ENCODE measurements around the gene MSGN1. TPM values are rescaled to one million over a fixed set of nuclear protein-coding genes. Genes with fewer than 3 reads are reported as not detected.
"Not testable (repeated sequence)": the region's sequence is repeated elsewhere in the genome, so short reads cannot be mapped to it uniquely, and the experiment has no call there.

Gene MSGN1
- total RNA-seq, 1 donor from 2014 or later, result 0.42 TPM

DNA sequence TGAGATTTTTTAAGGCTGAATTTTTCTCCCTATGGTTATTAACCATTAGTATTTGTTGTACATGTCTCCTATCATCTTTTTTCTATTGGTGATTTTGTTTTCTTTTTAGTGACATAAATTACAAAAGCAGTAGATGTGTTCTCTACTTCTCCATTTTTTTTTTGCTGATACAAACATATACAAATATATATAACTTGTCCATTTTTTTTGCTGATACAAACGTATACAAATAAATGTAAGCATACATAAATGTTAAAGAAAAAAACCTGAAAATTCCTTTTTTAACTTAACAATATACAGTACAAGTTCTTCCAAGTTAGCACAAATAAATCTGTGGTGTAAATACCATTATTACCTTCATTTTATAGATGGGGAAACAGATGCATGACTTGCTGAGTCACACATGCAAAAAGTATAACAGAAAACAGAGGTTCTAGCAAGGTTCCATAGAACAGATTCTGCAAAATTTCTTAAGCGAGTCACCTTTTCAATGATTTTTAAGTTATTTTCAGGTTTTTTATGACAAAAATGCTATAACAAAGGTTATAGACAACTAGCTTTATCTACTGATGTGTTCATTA, 2.1 kb downstream of the MSGN1 start:
- intact Hi-C loops (cut with micrococcal nuclease), result no loop called here
- no peaks in the 10 kb centered on the region for H3K27me3 Mint-ChIP-seq
- H3K27ac Mint-ChIP-seq, result peak overlapping the region; percentile 26
- no peaks in the 10 kb centered on the region for H3K36me3 Mint-ChIP-seq (ENCODE audit: low read depth)
- ChIA-PET CTCF (no interaction called here), POLR2A (interaction anchor here (3.6 to 10.6 kb wide), 2 partner anchors 14 to 65 kb away, joined by 20 to 172 read pairs; partner anchors contain the start of genes GEN1 and SMC6)
- DNase-seq (no peak), ATAC-seq (ENCODE audit: low read depth) (no peak)
- peaks cover 2% of the 10 kb centered on the region for H3K9me3 Mint-ChIP-seq
- no peak overlapping the region for H3K4me3 Mint-ChIP-seq
- TF ChIP-seq, protein P1, sequence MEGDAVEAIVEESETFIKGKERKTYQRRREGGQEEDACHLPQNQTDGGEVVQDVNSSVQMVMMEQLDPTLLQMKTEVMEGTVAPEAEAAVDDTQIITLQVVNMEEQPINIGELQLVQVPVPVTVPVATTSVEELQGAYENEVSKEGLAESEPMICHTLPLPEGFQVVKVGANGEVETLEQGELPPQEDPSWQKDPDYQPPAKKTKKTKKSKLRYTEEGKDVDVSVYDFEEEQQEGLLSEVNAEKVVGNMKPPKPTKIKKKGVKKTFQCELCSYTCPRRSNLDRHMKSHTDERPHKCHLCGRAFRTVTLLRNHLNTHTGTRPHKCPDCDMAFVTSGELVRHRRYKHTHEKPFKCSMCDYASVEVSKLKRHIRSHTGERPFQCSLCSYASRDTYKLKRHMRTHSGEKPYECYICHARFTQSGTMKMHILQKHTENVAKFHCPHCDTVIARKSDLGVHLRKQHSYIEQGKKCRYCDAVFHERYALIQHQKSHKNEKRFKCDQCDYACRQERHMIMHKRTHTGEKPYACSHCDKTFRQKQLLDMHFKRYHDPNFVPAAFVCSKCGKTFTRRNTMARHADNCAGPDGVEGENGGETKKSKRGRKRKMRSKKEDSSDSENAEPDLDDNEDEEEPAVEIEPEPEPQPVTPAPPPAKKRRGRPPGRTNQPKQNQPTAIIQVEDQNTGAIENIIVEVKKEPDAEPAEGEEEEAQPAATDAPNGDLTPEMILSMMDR (IDR thresholded peaks at IDR 0.05), result no peak
- peaks cover 86% of the 10 kb centered on the region for H3K4me1 Mint-ChIP-seq

DNA sequence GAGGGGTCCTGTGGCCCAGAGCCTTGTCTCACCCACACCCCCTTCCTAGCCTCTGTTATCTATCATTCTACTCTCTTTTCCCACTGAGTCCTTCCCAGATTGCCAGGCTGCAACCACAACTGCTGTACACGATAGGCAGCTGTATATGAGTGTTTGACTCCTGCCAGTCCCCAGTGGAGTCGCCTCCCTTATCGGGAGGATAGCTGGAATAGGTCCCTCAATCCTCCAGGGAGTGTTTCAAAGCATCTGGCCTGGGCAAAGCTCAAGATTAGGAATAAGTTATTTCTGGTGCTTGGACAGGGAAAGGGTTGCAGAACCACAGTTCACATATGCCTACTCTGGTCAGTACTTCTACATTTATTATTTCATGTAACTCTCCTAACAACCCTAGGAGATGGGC, 4.8 kb downstream of the MSGN1 start:
- POLR2A ChIA-PET, result interaction anchor here (0.8 to 10.6 kb wide), 5 partner anchors 8 to 67 kb away, joined by 3 to 172 read pairs (median 20); partner anchors contain the start of genes GEN1 and SMC6
- Mint-ChIP-seq H3K4me1 (peaks cover 85% of the 10 kb centered on the region), H3K9me3 (no peaks in the 10 kb centered on the region), H3K36me3 (ENCODE audit: low read depth) (peaks cover 3% of the 10 kb centered on the region), H3K27ac (peak overlapping the region; percentile 88), H3K4me3 (no peak overlapping the region), H3K27me3 (no peaks in the 10 kb centered on the region)
- CTCF ChIA-PET, result no interaction called here
- no peak for DNase-seq
- ATAC-seq (ENCODE audit: low read depth), result no peak
- TF ChIP-seq, protein P1 (IDR thresholded peaks at IDR 0.05), result no peak
- intact Hi-C loops (cut with micrococcal nuclease), result loop anchor here (5.0 kb wide), 1 partner anchor 34 kb away; no protein-coding TSS in a partner anchor

DNA sequence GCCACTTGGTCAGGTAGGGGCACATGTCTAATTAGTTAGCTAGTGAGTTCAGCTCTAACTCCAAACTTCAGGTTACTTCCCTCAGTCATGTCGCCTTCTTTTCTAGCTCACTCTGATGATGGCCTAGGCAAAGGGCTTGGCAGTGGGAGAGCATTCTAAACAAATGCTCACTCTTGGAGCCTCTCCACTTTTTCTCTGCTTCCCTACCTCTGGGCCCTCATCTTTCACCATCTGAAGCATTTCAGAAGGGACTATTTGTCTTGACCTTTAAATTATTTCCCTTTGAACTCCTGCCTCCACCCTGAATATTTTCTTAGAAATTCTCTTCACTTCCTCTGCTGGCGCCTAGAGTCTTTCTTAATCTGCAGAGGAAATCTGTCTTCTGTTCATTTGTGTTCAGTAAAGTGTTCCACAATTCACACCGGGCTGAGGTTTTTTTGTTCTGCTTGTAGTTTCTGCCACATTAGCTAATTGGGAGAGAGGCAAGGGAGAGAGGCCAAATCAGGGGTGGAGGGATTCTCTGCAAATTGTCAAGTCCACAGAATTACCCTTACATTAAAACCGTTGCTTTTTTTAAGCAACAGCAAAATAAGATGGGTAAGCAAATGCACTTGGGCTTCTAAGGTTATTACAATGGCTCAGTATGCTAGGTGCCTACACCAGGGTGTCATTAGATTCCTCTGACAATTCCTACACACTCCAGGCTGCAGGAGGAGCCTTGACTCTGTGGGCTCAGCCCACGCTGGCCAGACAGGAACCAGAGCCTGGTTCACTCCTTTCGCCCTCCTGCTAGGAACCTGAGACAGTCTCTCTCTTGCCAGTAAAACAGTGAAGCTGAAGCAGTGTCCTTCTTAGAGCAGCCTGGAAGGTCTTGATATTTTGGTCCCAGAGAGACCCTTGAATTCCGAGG, 5.5 kb downstream of the MSGN1 start:
- ATAC-seq (ENCODE audit: low read depth) (peak; percentile 29), DNase-seq (no peak)
- H3K36me3 Mint-ChIP-seq (ENCODE audit: low read depth), result peaks cover 3% of the 10 kb centered on the region
- TF ChIP-seq, protein P1 (IDR thresholded peaks at IDR 0.05), result no peak
- H3K4me1 Mint-ChIP-seq, result peaks cover 84% of the 10 kb centered on the region
- intact Hi-C loops (cut with micrococcal nuclease), result loop anchor here (1.0 to 5.0 kb wide), 3 partner anchors 7 to 69 kb away; partner anchors contain the start of gene SMC6
- CTCF ChIA-PET, result interaction anchor here (1.0 to 3.0 kb wide), 2 partner anchors 9 kb away, joined by 3 to 9 read pairs; no protein-coding TSS in a partner anchor
- peak overlapping the region; percentile 88 for H3K27ac Mint-ChIP-seq
- peak overlapping the region; percentile 42 for H3K4me3 Mint-ChIP-seq
- POLR2A ChIA-PET, result interaction anchor here (0.8 to 10.6 kb wide), 7 partner anchors 9 to 68 kb away, joined by 3 to 172 read pairs (median 20); partner anchors contain the start of genes GEN1 and SMC6
- no peaks in the 10 kb centered on the region for H3K27me3 Mint-ChIP-seq
- no peaks in the 10 kb centered on the region for H3K9me3 Mint-ChIP-seq

DNA sequence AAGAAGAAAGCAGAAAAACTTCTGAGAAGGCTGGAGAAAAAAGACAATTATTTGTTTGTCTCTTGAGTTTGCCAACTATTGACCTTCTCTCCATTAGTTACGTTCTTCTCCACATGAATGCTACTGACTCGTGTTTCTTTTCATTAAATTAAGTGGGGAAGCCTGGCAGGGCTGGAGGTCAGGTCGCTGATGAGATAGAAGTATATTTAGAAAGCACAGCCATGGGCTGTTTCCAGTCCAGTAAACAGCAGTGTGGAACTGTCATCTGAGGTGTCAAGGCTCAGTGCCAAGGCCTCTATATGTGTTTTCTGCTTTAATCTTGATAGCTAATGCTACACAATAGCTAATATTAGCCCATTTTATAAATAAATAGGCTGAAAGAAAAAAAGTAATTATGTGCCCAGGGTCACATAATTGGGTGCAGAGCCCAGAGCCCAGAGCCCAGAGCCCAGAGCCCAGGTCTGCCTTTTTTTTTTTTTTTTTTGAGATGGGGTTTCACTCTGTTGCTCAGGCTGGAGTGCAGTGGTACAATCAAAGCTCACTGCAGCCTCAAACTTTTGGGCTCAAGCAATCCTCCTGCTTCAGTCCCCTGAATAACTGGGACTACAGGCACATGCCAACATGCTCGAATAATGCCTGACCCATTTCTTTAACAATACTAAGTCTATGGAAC, 6.3 kb downstream of the MSGN1 start:
- POLR2A ChIA-PET, result interaction anchor here (1.9 to 9.9 kb wide), 3 partner anchors 9 to 69 kb away, joined by 20 to 98 read pairs (median 25); partner anchors contain the start of genes GEN1 and SMC6
- Mint-ChIP-seq H3K4me3 (peak overlapping the region; percentile 42), H3K36me3 (ENCODE audit: low read depth) (peaks cover 3% of the 10 kb centered on the region), H3K4me1 (peaks cover 80% of the 10 kb centered on the region), H3K27ac (peak overlapping the region; percentile 88), H3K27me3 (no peaks in the 10 kb centered on the region), H3K9me3 (no peaks in the 10 kb centered on the region)
- TF ChIP-seq, protein P1 (IDR thresholded peaks at IDR 0.05), result no peak
- CTCF ChIA-PET, result interaction anchor here (0.9 to 3.0 kb wide), 4 partner anchors 8 to 103 kb away, joined by 3 to 9 read pairs (median 6); no protein-coding TSS in a partner anchor
- intact Hi-C loops (cut with micrococcal nuclease), result loop anchor here (1.0 to 5.0 kb wide), 4 partner anchors 8 to 70 kb away; partner anchors contain the start of gene SMC6
- ATAC-seq (ENCODE audit: low read depth) (peak; percentile 66), DNase-seq (no peak)

DNA sequence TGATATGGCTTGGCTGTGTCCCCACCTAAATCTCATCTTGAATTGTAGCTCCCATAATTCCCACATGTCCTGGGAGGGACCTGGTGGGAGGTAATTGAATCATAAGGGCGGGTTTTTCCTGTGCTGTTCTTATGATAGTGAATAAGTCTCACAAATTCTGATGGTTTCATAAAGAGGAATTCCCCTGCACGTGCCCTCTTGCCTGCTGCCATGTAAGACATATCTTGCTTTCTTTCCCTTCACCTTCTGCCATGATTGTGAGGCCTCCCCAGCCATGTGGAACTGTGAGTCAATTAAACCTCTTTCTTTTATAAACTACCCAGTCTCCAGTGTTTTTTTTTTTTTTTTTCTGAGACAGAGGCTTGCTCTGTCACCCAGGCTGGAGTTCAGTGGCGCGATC, 7.4 kb downstream of the MSGN1 start:
- not testable (repeated sequence) for H3K9me3 Mint-ChIP-seq; H3K27me3 Mint-ChIP-seq; H3K36me3 Mint-ChIP-seq (ENCODE audit: low read depth); DNase-seq
- H3K4me3 Mint-ChIP-seq, result peak overlapping the region; percentile 12
- H3K27ac Mint-ChIP-seq, result peak overlapping the region; percentile 88
- peaks cover 77% of the 10 kb centered on the region for H3K4me1 Mint-ChIP-seq
- POLR2A ChIA-PET, result interaction anchor here (1.9 to 9.9 kb wide), 3 partner anchors 10 to 70 kb away, joined by 20 to 98 read pairs (median 25); partner anchors contain the start of genes GEN1 and SMC6
- CTCF ChIA-PET, result interaction anchor here (2.0 to 3.0 kb wide), 2 partner anchors 11 to 104 kb away, joined by 9 read pairs; no protein-coding TSS in a partner anchor
- ATAC-seq (ENCODE audit: low read depth), result peak; percentile 51
- intact Hi-C loops (cut with micrococcal nuclease), result loop anchor here (1.0 to 5.0 kb wide), 3 partner anchors 19 to 71 kb away; partner anchors contain the start of gene SMC6

All from activated B cell treated with CpG ODN at 0.5 μM for 24 hours (primary cell).